ENCODE data around the gene MT1HL1. TPM values are rescaled to one million over a fixed set of nuclear protein-coding genes. Genes with fewer than 3 reads are reported as not detected.
"Not testable (repeated sequence)": the region's sequence is repeated elsewhere in the genome, so short reads cannot be mapped to it uniquely, and the experiment has no call there.

The MT1HL1 gene
- polyA plus RNA-seq, 5 donors = not detected

DNA sequence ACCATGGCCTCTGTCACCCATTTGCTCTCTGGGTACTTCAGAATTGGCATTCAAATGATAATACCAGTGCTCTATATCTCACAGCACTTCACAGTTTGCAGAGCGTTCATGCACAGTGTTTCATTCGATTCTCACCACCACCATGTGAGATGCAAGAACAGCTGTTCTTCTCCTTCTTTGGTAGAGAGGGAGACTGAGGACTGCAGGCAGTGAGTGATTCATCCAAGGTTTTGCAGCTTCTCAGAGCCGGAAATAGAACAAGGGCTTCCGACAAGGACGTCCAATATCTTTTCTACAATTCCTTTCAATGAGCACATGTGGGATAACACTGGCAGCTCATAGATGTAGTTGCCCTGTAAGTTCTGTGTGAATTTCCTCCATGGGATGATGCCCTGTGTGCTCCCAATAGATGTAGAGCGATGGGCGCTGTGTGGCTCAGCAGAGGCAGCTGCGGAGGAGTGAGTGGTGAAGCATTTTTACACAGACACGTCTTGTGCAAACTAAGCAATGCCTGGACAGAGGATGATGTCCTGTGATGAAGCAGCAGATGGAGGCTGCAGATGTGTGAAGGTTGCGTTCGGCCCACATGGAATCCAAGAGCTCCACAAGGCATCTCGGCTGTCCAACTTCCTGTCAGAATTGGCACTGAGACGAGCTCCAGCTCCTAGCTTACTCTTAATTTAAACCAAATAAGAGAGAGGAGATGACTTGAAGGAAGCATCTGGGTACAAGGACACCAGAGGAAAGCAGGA is 24.9 kb downstream of the MT1HL1 start:
- DNase-seq = no peak

- DNase-seq = no peak
Measured at GRCh38 chr1:236978740-236979139, 25.5 kb downstream of the MT1HL1 start.

GRCh38 chr1:236975461-236975860 is 28.8 kb downstream of the MT1HL1 start:
- DNase-seq = no peak

DNA sequence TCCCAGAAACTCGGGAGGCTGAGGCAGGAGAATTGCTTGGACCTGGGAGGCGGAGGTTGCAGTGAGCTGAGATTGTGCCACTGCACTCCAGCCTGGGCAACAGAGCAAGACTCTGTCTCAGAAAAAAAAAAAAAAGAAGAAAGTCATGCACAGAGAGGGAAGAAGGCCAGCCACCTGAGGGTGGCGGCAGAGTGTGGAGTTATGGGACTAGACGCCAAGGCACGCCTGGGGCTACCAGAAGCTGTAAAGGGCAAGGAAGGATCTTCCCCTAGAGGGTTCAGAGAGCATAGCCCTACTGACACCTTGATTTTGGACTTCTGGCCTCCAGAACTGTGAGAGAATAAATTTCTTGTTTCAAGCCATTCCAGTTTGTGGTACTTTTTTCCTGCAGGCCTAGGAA is 30.2 kb downstream of the MT1HL1 start:
- DNase-seq = not testable (repeated sequence)

DNA sequence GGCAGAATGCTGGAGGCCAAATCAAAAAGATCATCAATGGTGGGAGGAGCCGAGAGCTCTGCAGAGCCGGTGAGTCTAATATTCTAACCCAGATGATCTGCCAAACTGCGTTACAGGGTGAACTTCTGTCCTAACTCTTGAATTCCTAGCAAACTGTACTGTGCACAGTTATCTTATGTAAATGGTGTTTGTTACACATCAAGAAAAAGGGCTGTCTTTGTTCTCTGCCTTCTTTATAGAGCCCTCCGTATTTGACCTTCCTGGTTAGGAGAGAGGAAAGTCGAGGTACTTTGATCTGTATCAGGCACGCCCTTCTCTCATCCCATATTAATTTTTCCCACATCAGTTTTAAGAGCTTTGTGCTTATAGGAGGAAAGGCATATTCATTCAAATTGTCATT is 37.6 kb downstream of the MT1HL1 start:
- no peak for DNase-seq

DNA sequence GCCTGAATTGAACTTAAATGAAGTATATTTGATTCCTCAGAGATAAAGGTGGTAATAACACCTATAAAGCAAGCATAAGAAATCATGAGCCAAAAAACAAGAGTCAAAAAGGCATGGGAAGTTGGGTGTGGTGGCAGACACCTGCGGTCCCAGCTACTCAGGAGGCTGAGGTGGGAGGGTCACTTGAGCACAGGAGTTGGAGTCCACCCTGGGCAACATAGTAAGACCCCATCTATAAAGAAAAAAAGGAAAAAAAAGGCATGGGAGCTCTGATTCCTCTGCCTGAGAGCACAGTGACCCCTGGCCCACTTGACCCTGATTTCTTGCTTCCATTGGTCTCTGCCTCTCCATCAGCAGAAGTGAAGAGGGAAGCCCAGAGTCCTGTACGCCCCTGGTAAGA is 40.3 kb downstream of the MT1HL1 start:
- DNase-seq = no peak

DNA sequence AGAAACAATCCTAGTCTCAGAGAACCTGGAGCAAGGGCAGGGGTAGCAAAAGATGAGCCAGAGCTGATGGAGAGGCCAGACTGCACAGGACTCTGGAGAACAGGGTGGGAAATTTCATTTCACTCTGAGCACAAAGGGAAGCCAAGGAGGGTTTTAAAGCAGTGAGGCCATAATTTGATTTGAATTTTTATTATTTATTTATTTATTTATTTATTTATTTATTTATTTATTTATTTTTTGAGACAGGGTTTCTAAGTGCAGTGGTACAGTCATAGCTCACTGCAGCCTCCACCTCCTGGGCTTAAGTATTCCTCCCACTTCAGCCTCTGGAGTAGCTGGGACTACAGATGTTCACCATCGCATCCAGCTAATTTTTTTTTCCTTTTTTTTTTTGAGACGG is 45.1 kb downstream of the MT1HL1 start:
- DNase-seq = no peak

- no peak for DNase-seq
Measured at GRCh38 chr1:236957235-236957634, 47.0 kb downstream of the MT1HL1 start.

Other genes starting within 250 kb of the MT1HL1 start
- gene MTR, start 209.1 kb downstream of the MT1HL1 start, polyA plus RNA-seq (ENCODE audit: insufficient read depth in 1 of 5, insufficient read length in 5 of 5, low replicate concordance in 1 of 5) = 10 to 100 TPM; 26.1 to 50.2 (median 42.9) TPM
- gene RYR2, start 37.7 kb upstream of the MT1HL1 start, polyA plus RNA-seq (ENCODE audit: insufficient read depth in 1 of 5, insufficient read length in 5 of 5, low replicate concordance in 1 of 5) = 1 to 10 TPM; 4.2 to 9.7 (median 7.9) TPM